IMR-90 (cell line): ENCODE results near the gene KCNQ1. TPM values are rescaled to one million over a fixed set of nuclear protein-coding genes. Genes with fewer than 3 reads are reported as not detected.

Source experiments
- ATAC-seq: fragments of 200-7000 bp; cut with Tn5 transposase; 2 replicates; pipeline ENCODE4 v1.9.1; 2020; ENCODE audit warnings: low read depth, mild to moderate bottlenecking, moderate library complexity
- BruUV-seq: library from RNA; stranded (reverse); fragments of 400-500 nt; replicated peaks from 2 replicates; lab custom pipeline; 2021; lab: Mats Ljungman, UMichigan
- CTCF ChIA-PET: fragments of 300-600 bp; formaldehyde crosslinking; extraction: SDS; loops from one replicate; lab custom pipeline; 2021; ENCODE audit warnings: antibody characterized with exemption; lab: Yijun Ruan, JAX
- POLR2A ChIA-PET: fragments of 300-600 bp; sonication (Branson Sonifier 250); formaldehyde crosslinking; loops from one replicate; lab custom pipeline; 2022; ENCODE audit warnings: antibody characterized with exemption; ENCODE audit not compliant: unreplicated experiment; lab: Charles Lee
- DNase-seq: peaks from one replicate; pipeline ENCODE4 v3.0.0; 2013
- H2AFZ ChIP-seq: replicated peaks from 2 replicates; pipeline ENCODE3; 2013; ENCODE audit warnings: low read length, mild to moderate bottlenecking; ENCODE audit not compliant: poor library complexity
- H2AK5ac ChIP-seq: 2 replicates; pipeline ENCODE4 v1.6.1; 2013; ENCODE audit warnings: low read depth, low read length, inconsistent platforms
- H2AK9ac ChIP-seq: replicated peaks from 2 replicates; pipeline ENCODE3; 2013; ENCODE audit warnings: mild to moderate bottlenecking, low read depth, low read length, moderate library complexity; ENCODE audit not compliant: poor library complexity
- H2BK120ac ChIP-seq: 2 replicates; pipeline ENCODE4 v1.6.1; 2013; ENCODE audit warnings: low read depth, low read length, inconsistent platforms
- H2BK15ac ChIP-seq: 3 replicates; pipeline ENCODE4 v1.6.1; 2013; ENCODE audit warnings: low read depth, low read length, inconsistent platforms
- H2BK20ac ChIP-seq: 2 replicates; pipeline ENCODE4 v1.6.1; 2013; ENCODE audit warnings: low read depth, mild to moderate bottlenecking, inconsistent platforms, low read length, moderate library complexity
- H2BK5ac ChIP-seq: 2 replicates; pipeline ENCODE4 v1.6.1; 2013; ENCODE audit warnings: mild to moderate bottlenecking, low read depth, low read length, inconsistent platforms; ENCODE audit not compliant: poor library complexity, severe bottlenecking
- H3K14ac ChIP-seq: replicated peaks from 2 replicates; pipeline ENCODE4 v1.6.1; 2013; ENCODE audit warnings: low read depth, low read length, inconsistent platforms
- H3K18ac ChIP-seq: 2 replicates; pipeline ENCODE4 v1.6.1; 2013; ENCODE audit warnings: low read depth, low read length, control low read depth
- H3K23ac ChIP-seq: 2 replicates; pipeline ENCODE4 v1.6.1; 2013; ENCODE audit warnings: low read depth, low read length, inconsistent platforms
- H3K27ac ChIP-seq: 2 replicates; pipeline ENCODE4 v1.5.1; 2013; ENCODE audit warnings: mild to moderate bottlenecking, control low read depth, low read length; ENCODE audit not compliant: insufficient read depth
- H3K27me3 ChIP-seq: 2 replicates; pipeline ENCODE4 v1.6.1; 2013; ENCODE audit warnings: low read length; ENCODE audit not compliant: control insufficient read depth, insufficient read depth
- H3K36me3 ChIP-seq: 2 replicates; pipeline ENCODE4 v1.6.1; 2013; ENCODE audit warnings: low read length, mixed read lengths; ENCODE audit not compliant: control insufficient read depth, insufficient read depth
- H3K4ac ChIP-seq: 2 replicates; pipeline ENCODE4 v1.6.1; 2013; ENCODE audit warnings: low read depth, low read length, inconsistent platforms
- H3K4me1 ChIP-seq: 2 replicates; pipeline ENCODE4 v1.6.1; 2013; ENCODE audit warnings: low read length, mixed read lengths; ENCODE audit not compliant: control insufficient read depth, insufficient read depth
- H3K4me2 ChIP-seq: 2 replicates; pipeline ENCODE4 v1.6.1; 2013; ENCODE audit warnings: low read depth, mild to moderate bottlenecking, control low read depth, low read length, moderate library complexity
- H3K4me3 ChIP-seq: 2 replicates; pipeline ENCODE4 v1.5.1; 2013; ENCODE audit warnings: low read depth, mild to moderate bottlenecking, control low read depth, low read length, moderate library complexity; ENCODE audit not compliant: insufficient read depth
- H3K56ac ChIP-seq: 2 replicates; pipeline ENCODE4 v1.6.1; 2013; ENCODE audit warnings: low read length, inconsistent platforms; ENCODE audit not compliant: insufficient read depth; ENCODE audit errors: extremely low read depth
- H3K79me1 ChIP-seq, 2 experiments: 2 replicates each; pipeline ENCODE4 v1.6.1; 2013; ENCODE audit warnings: low read length in 2 of 2, inconsistent platforms in 1 of 2, low read depth in 1 of 2
- H3K9ac ChIP-seq: 2 replicates; pipeline ENCODE4 v1.6.1; 2013; ENCODE audit warnings: low read depth, low read length, control low read depth
- H3K9me1 ChIP-seq: 2 replicates; pipeline ENCODE4 v1.6.1; 2013; ENCODE audit warnings: low read length, inconsistent platforms; ENCODE audit not compliant: insufficient read depth
- H3K9me3 ChIP-seq: 2 replicates; pipeline ENCODE4 v1.6.1; 2013; ENCODE audit warnings: low read length; ENCODE audit not compliant: control insufficient read depth, insufficient read depth
- H4K20me1 ChIP-seq: 2 replicates; pipeline ENCODE4 v1.6.1; 2013; ENCODE audit warnings: low read length, inconsistent platforms; ENCODE audit not compliant: insufficient read depth
- H4K5ac ChIP-seq: 2 replicates; pipeline ENCODE4 v1.6.1; 2013; ENCODE audit warnings: mild to moderate bottlenecking, low read depth, low read length, control low read depth
- H4K8ac ChIP-seq, 2 experiments: 2 replicates each; pipeline ENCODE4 v1.6.1; 2013; ENCODE audit warnings: low read depth in 2 of 2, low read length in 2 of 2, control low read depth in 1 of 2, inconsistent platforms in 1 of 2
- H4K91ac ChIP-seq: 2 replicates; pipeline ENCODE4 v1.6.1; 2013; ENCODE audit warnings: low read depth, low read length, inconsistent platforms; ENCODE audit not compliant: insufficient read depth
- BHLHE40 ChIP-seq: fragments of 150-350 bp; IDR thresholded peaks from 2 replicates; pipeline ENCODE4 v1.6.1; 2016; ENCODE audit warnings: mild to moderate bottlenecking, low read depth, low read length
- CTCF ChIP-seq: conservative IDR thresholded peaks from 2 replicates; pipeline ENCODE4 v1.5.1; 2012; ENCODE audit warnings: mild to moderate bottlenecking, low read depth, low read length, improper control_type of control experiment
- MAZ ChIP-seq: IDR thresholded peaks from 2 replicates; pipeline ENCODE4 v1.6.1; 2012; ENCODE audit warnings: low read depth, mild to moderate bottlenecking, low read length, improper control_type of control experiment, moderate library complexity, borderline replicate concordance
- RAD21 ChIP-seq: IDR thresholded peaks from 2 replicates; pipeline ENCODE4 v1.6.1; 2012; ENCODE audit warnings: low read length, improper control_type of control experiment
- SMC3 ChIP-seq: fragments of 150-350 bp; IDR thresholded peaks from 2 replicates; pipeline ENCODE4 v1.6.1; 2016; ENCODE audit warnings: low read depth, mild to moderate bottlenecking, antibody characterized with exemption, low read length, moderate library complexity
- WGBS, 2 experiments: methylation state at CpG; one replicate each; pipeline versions ENCODE4 v1.1.5 to v1.1.7; 2013; ENCODE audit warnings: missing lambda C conversion rate in 2 of 2; ENCODE audit not compliant: insufficient read length in 1 of 2; ENCODE audit errors: extremely low coverage in 2 of 2; 5-methylcytosine and 5-hydroxymethylcytosine counted together
- dilution Hi-C: fragments of 300-500 bp; cut with HindIII; formaldehyde crosslinking; loops from one replicate; pipeline ENCODE4 v1.14.3; 2018; ENCODE audit warnings: low sequenced_read_pairs; ENCODE audit not compliant: unreplicated experiment
- in situ Hi-C: fragments of 300-500 bp; cut with MboI; formaldehyde crosslinking; loops from 3 replicates; pipeline ENCODE4 v1.14.3; 2019; ENCODE audit warnings: low sequenced_read_pairs, inconsistent platforms, mixed read lengths
- intact Hi-C: fragments of 100-400 bp; cut with micrococcal nuclease; formaldehyde crosslinking; loops from 2 replicates; pipeline ENCODE4 v1.10.0; 2022
- polyA plus RNA-seq, 3 experiments: library from polyadenylated mRNA; depleted of rRNA; stranded (reverse); fragments of >200 nt; gene quantifications; 2 replicates each; pipeline ENCODE4 v1.2.3, GENCODE V29; 2012; ENCODE audit warnings: low replicate concordance in 1 of 3
- total RNA-seq: library from RNA; depleted of rRNA; stranded (reverse); fragments of >200 nt; gene quantifications from 2 replicates; pipeline ENCODE4 v1.2.3, GENCODE V29; 2012

Gene KCNQ1
- total and polyA plus RNA-seq, 2 of the 4 experiments (the other 2 are of a cell fraction) = 0.07 TPM; not detected in 1

- BruUV-seq = no TSS peak
- WGBS, 2 experiments = 63% methylated on average over 7 of the region's 8 CpGs; no CpG with 5 or more reads in 1 of the 2 experiments
- Histone ChIP-seq H3K23ac (no peak overlapping the region), H2BK120ac (no peak overlapping the region), H3K18ac (no peak overlapping the region), H3K4me1 (no peaks in the 10 kb centered on the region), H2AK5ac (no peak overlapping the region), H4K20me1 (no peaks in the 10 kb centered on the region), H2BK15ac (no peak overlapping the region), H3K27me3 (peaks cover 11% of the 10 kb centered on the region; the same call in 1 of the 2 replicates), H3K27ac (no peak overlapping the region), H2AK9ac (no peak overlapping the region), H4K5ac (no peak overlapping the region), H3K14ac (no peak overlapping the region), H3K9me3 (no peaks in the 10 kb centered on the region), H2BK5ac (no peak overlapping the region), H3K4me3 (no peak overlapping the region), H3K4ac (no peak overlapping the region), H2AFZ (peak overlapping the region; percentile 26), H3K79me1 (no peaks in the 10 kb centered on the region), H3K9me1 (no peaks in the 10 kb centered on the region), H3K36me3 (no peaks in the 10 kb centered on the region), H4K91ac (no peak overlapping the region), H3K56ac (no peak overlapping the region), H3K9ac (no peak overlapping the region), H3K4me2 (no peak overlapping the region), H4K8ac (no peak overlapping the region), H2BK20ac (no peak overlapping the region)
- CTCF ChIA-PET = no interaction called here
- in situ Hi-C loops = loop anchor here (5.0 to 10.0 kb wide), 2 partner anchors 104 to 466 kb away; no protein-coding TSS in a partner anchor
- ATAC-seq (peak; percentile 88), DNase-seq (peak; percentile 34)
- POLR2A ChIA-PET = no interaction called here
- intact Hi-C loops = loop anchor here (1.0 kb wide), 1 partner anchor 460 kb away; no protein-coding TSS in a partner anchor
- dilution Hi-C loops = no loop called here
- no peak for TF ChIP-seq BHLHE40
- TF ChIP-seq CTCF = peak; percentile 83
- TF ChIP-seq MAZ = no peak
- TF ChIP-seq SMC3 = peak; percentile 81
- TF ChIP-seq RAD21 = peak; percentile 84
These were observed 16.4 kb upstream of the KCNQ1 start for GRCh38 chr11:2428322-2428795.
